H1 (cell line): ENCODE data around the gene TMEM220. TPM values are rescaled to one million over a fixed set of nuclear protein-coding genes. Genes with fewer than 3 reads are reported as not detected.

Experiments used
- CTCF ChIA-PET: fragments of 300-600 bp; sonication (Branson Sonifier 250); formaldehyde crosslinking; loops from one replicate; lab custom pipeline; 2021; ENCODE audit not compliant: partially characterized antibody; lab: Charles Lee
- POLR2A ChIA-PET: fragments of 300-600 bp; sonication (Branson Sonifier 250); formaldehyde crosslinking; loops from one replicate; lab custom pipeline; 2021; ENCODE audit warnings: inconsistent platforms; ENCODE audit not compliant: partially characterized antibody; lab: Charles Lee
- DNase-seq, 2 experiments: peaks; one replicate each; pipeline versions ENCODE4 v3.0.0 to v3.0.0-alpha.2; 2010 to 2022; ENCODE audit warnings: low spot score in 2 of 2, low read depth in 1 of 2, mixed read lengths in 1 of 2
- FAIRE-seq: peaks from 2 replicates; lab custom pipeline; 2011; peaks lifted over from hg19 to GRCh38; lab: Jason Lieb, UNC
- H2AFZ ChIP-seq: 2 replicates; pipeline ENCODE4 v1.8.1; 2012; ENCODE audit warnings: low read length, inconsistent platforms
- H2AK5ac ChIP-seq: 2 replicates; pipeline ENCODE4 v1.6.1; 2013; ENCODE audit warnings: low read depth, low read length
- H2BK120ac ChIP-seq: replicated peaks from 2 replicates; pipeline ENCODE3; 2013; ENCODE audit warnings: low read depth, low read length, inconsistent platforms
- H2BK12ac ChIP-seq: 2 replicates; pipeline ENCODE4 v1.6.1; 2013; ENCODE audit warnings: low read depth, low read length
- H2BK15ac ChIP-seq: 2 replicates; pipeline ENCODE4 v1.6.1; 2013; ENCODE audit warnings: low read length
- H2BK20ac ChIP-seq: 2 replicates; pipeline ENCODE4 v1.6.1; 2013; ENCODE audit warnings: low read length
- H2BK5ac ChIP-seq: 2 replicates; pipeline ENCODE4 v1.6.1; 2013; ENCODE audit warnings: low read depth, low read length
- H3K14ac ChIP-seq: 2 replicates; pipeline ENCODE4 v1.6.1; 2013; ENCODE audit warnings: inconsistent platforms; ENCODE audit not compliant: insufficient read length
- H3K18ac ChIP-seq: 2 replicates; pipeline ENCODE4 v1.6.1; 2013; ENCODE audit warnings: low read length; ENCODE audit errors: extremely low read depth
- H3K23ac ChIP-seq: 2 replicates; pipeline ENCODE4 v1.6.1; 2013; ENCODE audit warnings: inconsistent platforms; ENCODE audit not compliant: insufficient read length
- H3K23me2 ChIP-seq: 2 replicates; pipeline ENCODE4 v1.6.1; 2013; ENCODE audit warnings: low read depth, low read length
- H3K27ac ChIP-seq: 2 replicates; pipeline ENCODE4 v1.6.1; 2011; ENCODE audit warnings: low read depth, low read length, inconsistent platforms
- H3K27me3 ChIP-seq, 4 experiments: replicated peaks in 1 of 4; 1 replicate in 1 of 4; 2 replicates in 3 of 4; pipeline versions ENCODE4 v1.6.1 to v1.8.1; 2011 to 2013; ENCODE audit warnings: low read length in 3 of 4, mild to moderate bottlenecking in 3 of 4, inconsistent platforms in 2 of 4, mixed read lengths in 2 of 4, moderate library complexity in 1 of 4; ENCODE audit not compliant: control insufficient read depth in 3 of 4, insufficient read depth in 3 of 4; ENCODE audit errors: extremely low read depth in 1 of 4
- H3K36me3 ChIP-seq, 4 experiments: 2 replicates each; pipeline versions ENCODE4 v1.6.1 to v1.8.1; 2011 to 2013; ENCODE audit warnings: mild to moderate bottlenecking in 4 of 4, low read length in 3 of 4, moderate library complexity in 2 of 4, control low read depth in 1 of 4, inconsistent platforms in 1 of 4; ENCODE audit not compliant: insufficient read depth in 4 of 4, control insufficient read depth in 2 of 4
- H3K4ac ChIP-seq: replicated peaks from 2 replicates; pipeline ENCODE3; 2013; ENCODE audit warnings: low read length, low read depth, mixed read lengths, inconsistent platforms; ENCODE audit not compliant: insufficient read length
- H3K4me1 ChIP-seq, 4 experiments: replicated peaks in 1 of 4; 1 replicate in 1 of 4; 2 replicates in 3 of 4; pipeline versions ENCODE4 v1.6.1 to v1.8.1; 2011 to 2013; ENCODE audit warnings: low read length in 3 of 4, inconsistent platforms in 2 of 4, mixed read lengths in 1 of 4; ENCODE audit not compliant: insufficient read depth in 4 of 4, control insufficient read depth in 3 of 4
- H3K4me2 ChIP-seq, 2 experiments: 2 replicates each; pipeline versions ENCODE4 v1.6.1 to v1.8.1; 2011 to 2013; ENCODE audit warnings: low read depth in 2 of 2, low read length in 2 of 2, control low read depth in 1 of 2, inconsistent platforms in 1 of 2, mild to moderate bottlenecking in 1 of 2; ENCODE audit not compliant: insufficient read depth in 1 of 2
- H3K4me3 ChIP-seq, 4 experiments: fragments of 200-600, 300-600 bp in 1 of 4; sonication (generic), shearing (Covaris generic), sonication (Bioruptor Twin) in 1 of 4; 2 replicates each; pipeline versions ENCODE4 v1.5.1 to v1.8.1; 2011 to 2016; ENCODE audit warnings: low read length in 4 of 4, low read depth in 3 of 4, control low read depth in 2 of 4, inconsistent platforms in 2 of 4, mild to moderate bottlenecking in 2 of 4, mixed read lengths in 1 of 4, moderate library complexity in 1 of 4; ENCODE audit not compliant: insufficient read depth in 2 of 4; ENCODE audit errors: extremely low read depth in 1 of 4
- H3K56ac ChIP-seq: replicated peaks from 2 replicates; pipeline ENCODE3; 2013; ENCODE audit warnings: low read depth, mild to moderate bottlenecking, mixed read lengths, low read length, inconsistent platforms; ENCODE audit not compliant: insufficient read length
- H3K79me1 ChIP-seq: 2 replicates; pipeline ENCODE4 v1.6.1; 2013; ENCODE audit warnings: low read depth, low read length, control low read depth
- H3K79me2 ChIP-seq, 2 experiments: 2 replicates each; pipeline versions ENCODE4 v1.6.1 to v1.8.1; 2012 to 2013; ENCODE audit warnings: low read length in 2 of 2, mild to moderate bottlenecking in 2 of 2, inconsistent platforms in 1 of 2; ENCODE audit not compliant: insufficient read depth in 2 of 2, control insufficient read depth in 1 of 2
- H3K9ac ChIP-seq, 4 experiments: replicated peaks in 1 of 4; 1 replicate in 1 of 4; 2 replicates in 3 of 4; pipeline versions ENCODE4 v1.6.1 to v1.8.1; 2011 to 2013; ENCODE audit warnings: low read depth in 3 of 4, low read length in 3 of 4, control low read depth in 2 of 4, mild to moderate bottlenecking in 2 of 4, moderate library complexity in 2 of 4, inconsistent platforms in 1 of 4; ENCODE audit errors: extremely low read depth in 1 of 4
- H3K9me3 ChIP-seq, 2 experiments: 2 replicates each; pipeline versions ENCODE4 v1.6.1 to v1.8.1; 2012 to 2013; ENCODE audit warnings: mild to moderate bottlenecking in 2 of 2, moderate library complexity in 2 of 2, control low read depth in 1 of 2, inconsistent platforms in 1 of 2, low read depth in 1 of 2, low read length in 1 of 2, mixed read lengths in 1 of 2; ENCODE audit not compliant: insufficient read depth in 2 of 2
- H4K20me1 ChIP-seq, 2 experiments: replicated peaks in 1 of 2; 2 replicates each; pipeline versions ENCODE3 to v1.8.1; 2011 to 2013; ENCODE audit warnings: inconsistent platforms in 2 of 2, low read length in 2 of 2, mild to moderate bottlenecking in 1 of 2; ENCODE audit not compliant: insufficient read depth in 2 of 2, control insufficient read depth in 1 of 2
- H4K5ac ChIP-seq: 2 replicates; pipeline ENCODE4 v1.6.1; 2013; ENCODE audit warnings: low read length, low read depth, mixed read lengths, inconsistent platforms; ENCODE audit not compliant: insufficient read length
- H4K8ac ChIP-seq: 2 replicates; pipeline ENCODE4 v1.8.0; 2013; ENCODE audit warnings: mild to moderate bottlenecking, moderate library complexity, low read length, inconsistent platforms; ENCODE audit not compliant: insufficient read depth; ENCODE audit errors: extremely low read depth
- H4K91ac ChIP-seq: replicated peaks from 2 replicates; pipeline ENCODE3; 2013; ENCODE audit warnings: low read length, mixed read lengths, inconsistent platforms; ENCODE audit not compliant: insufficient read length
- CBX8 ChIP-seq: fragments of 300-800, 300-1000 bp; sonication (generic); IDR thresholded peaks from 2 replicates; pipeline ENCODE4 v1.7.1; 2016; ENCODE audit warnings: low read depth, low read length, borderline replicate concordance
- CHD2 ChIP-seq: IDR thresholded peaks from 2 replicates; pipeline ENCODE4 v1.6.1; 2012; ENCODE audit warnings: low read length, improper control_type of control experiment
- FOSL1 ChIP-seq: IDR thresholded peaks from 2 replicates; pipeline ENCODE4 v1.6.1; 2011; ENCODE audit warnings: mild to moderate bottlenecking, low read depth, low read length, moderate library complexity; ENCODE audit not compliant: insufficient read depth
- HDAC2 ChIP-seq, 2 experiments: fragments of 300-600 bp in 1 of 2; sonication (generic) in 1 of 2; IDR thresholded peaks; 2 replicates each; pipeline ENCODE4 v1.6.1; 2011 to 2012; ENCODE audit warnings: low read depth in 2 of 2, low read length in 2 of 2, mild to moderate bottlenecking in 2 of 2, moderate library complexity in 2 of 2, borderline replicate concordance in 1 of 2, inconsistent platforms in 1 of 2
- JUN ChIP-seq: IDR thresholded peaks from 2 replicates; pipeline ENCODE4 v1.6.1; 2011; ENCODE audit warnings: low read depth, mild to moderate bottlenecking, improper control_type of control experiment, low read length
- KDM5A ChIP-seq: fragments of 200-600 bp; IDR thresholded peaks from 2 replicates; pipeline ENCODE4 v1.7.1; 2012; ENCODE audit warnings: mild to moderate bottlenecking, low read length, inconsistent platforms, mixed read lengths
- MAFK ChIP-seq: IDR thresholded peaks from 2 replicates; pipeline ENCODE4 v1.6.1; 2012; ENCODE audit warnings: low read depth, mild to moderate bottlenecking, improper control_type of control experiment, low read length
- PHF8 ChIP-seq: fragments of 200-600 bp; sonication (generic); conservative IDR thresholded peaks from 2 replicates; pipeline ENCODE4 v1.7.1; 2012; ENCODE audit warnings: low read depth, mild to moderate bottlenecking, inconsistent platforms, low read length, moderate library complexity
- RFX5 ChIP-seq: IDR thresholded peaks from 2 replicates; pipeline ENCODE4 v1.6.1; 2011; ENCODE audit warnings: low read depth, low read length, improper control_type of control experiment, borderline replicate concordance
- SIX5 ChIP-seq: IDR thresholded peaks from 2 replicates; pipeline ENCODE4 v1.6.1; 2011; ENCODE audit warnings: mild to moderate bottlenecking, low read depth, low read length
- TAF7 ChIP-seq: optimal IDR thresholded peaks from 2 replicates; pipeline ENCODE3; 2011; ENCODE audit warnings: low read depth, mild to moderate bottlenecking, inconsistent platforms, low read length, moderate library complexity, borderline replicate concordance
- TBP ChIP-seq: IDR thresholded peaks from 2 replicates; pipeline ENCODE4 v1.6.1; 2011; ENCODE audit warnings: low read depth, low read length, improper control_type of control experiment
- ZNF274 ChIP-seq: IDR thresholded peaks from 2 replicates; pipeline ENCODE4 v1.7.0; 2012; ENCODE audit warnings: low read length, borderline replicate concordance; ENCODE audit errors: extremely low read depth
- WGBS, 2 experiments: shearing (Covaris generic) in 1 of 2; methylation state at CpG; one replicate each; pipeline versions ENCODE4 v1.1.6 to v1.1.7; 2013 to 2015; ENCODE audit warnings: low lambda C conversion rate in 2 of 2, mixed read lengths in 2 of 2, inconsistent platforms in 1 of 2, low coverage in 1 of 2, missing lambda C conversion rate in 1 of 2; ENCODE audit not compliant: insufficient replicate concordance in 2 of 2, insufficient coverage in 1 of 2, insufficient read length in 1 of 2; ENCODE audit errors: extremely low coverage in 1 of 2, missing lambda C conversion rate in 1 of 2; 5-methylcytosine and 5-hydroxymethylcytosine counted together
- polyA plus RNA-seq, 7 experiments: library from polyadenylated mRNA; depleted of rRNA in 3 of 7; stranded (reverse) in 5 of 7; unstranded in 2 of 7; fragments of >200 nt in 5 of 7; fragments of 200-250 nt in 2 of 7; gene quantifications; 1 replicate in 5 of 7; 2 replicates in 1 of 7; 4 replicates in 1 of 7; pipeline versions ENCODE4 v1.2.1 to v1.2.3, GENCODE V29; 2011 to 2013; ENCODE audit warnings: missing spikeins in 2 of 7, mixed read lengths in 2 of 7
- total RNA-seq: library from RNA; stranded (reverse); fragmentation: NEBNext Ultra II Directional; extraction: Animal tissue kit (Norgen Biotek cat#: 25700); gene quantifications from 2 replicates; pipeline ENCODE4 v1.2.1, GENCODE V29; 2021
- TF ChIP-seq, protein P1 (sequence below): IDR thresholded peaks from 2 replicates; pipeline ENCODE4 v1.6.1; 2012; ENCODE audit warnings: inconsistent platforms

TMEM220 gene
- total and polyA plus RNA-seq, 2 of the 8 experiments (the other 6 are each of a cell fraction or from before 2014, with no cell fraction given), result 3.8 to 4.1 TPM

DNA sequence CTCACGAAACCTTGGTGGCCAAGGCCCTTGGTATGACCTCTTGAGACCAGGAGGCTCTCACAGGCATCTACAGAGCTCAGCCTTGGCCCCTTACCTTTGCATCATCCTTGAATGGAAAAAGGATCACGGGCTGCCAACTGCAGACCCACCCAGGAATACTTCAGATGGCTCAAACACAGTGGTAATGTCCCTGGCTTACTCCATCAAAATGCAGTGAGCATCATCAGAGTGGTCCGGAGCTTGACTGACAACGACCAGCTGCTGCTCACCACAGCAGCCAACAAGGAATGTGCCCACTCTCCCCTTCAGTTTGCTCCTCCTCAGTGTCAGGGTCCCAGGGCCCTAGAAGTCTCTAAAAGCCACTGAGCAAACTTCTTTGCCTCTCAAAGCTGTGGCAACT is 55.1 kb downstream of the TMEM220 start:
- H4K20me1 ChIP-seq, result peaks cover 0 to 4% of the 10 kb centered on the region in 2 experiments
- CTCF ChIA-PET, result interaction anchor here (0.6 to 3.9 kb wide), 8 partner anchors 10 to 1994 kb away, joined by 3 to 26 read pairs (median 3); no protein-coding TSS in a partner anchor
- H3K27me3 ChIP-seq, result no peaks in the 10 kb centered on the region
- no peak overlapping the region for H4K8ac ChIP-seq
- no peak overlapping the region for H2BK120ac ChIP-seq
- no peak overlapping the region for H3K27ac ChIP-seq
- H3K23ac ChIP-seq, result no peak overlapping the region
- no peaks in the 10 kb centered on the region for H3K4me1 ChIP-seq
- H2AK5ac ChIP-seq, result no peak overlapping the region
- no peak overlapping the region for H3K14ac ChIP-seq
- H2AFZ ChIP-seq, result no peak overlapping the region
- H3K4me3 ChIP-seq, result no peak overlapping the region
- no peak for DNase-seq
- POLR2A ChIA-PET, result interaction anchor here (0.6 to 1.2 kb wide), 3 partner anchors 9 to 521 kb away, joined by 3 to 9 read pairs (median 3); no protein-coding TSS in a partner anchor
- H3K56ac ChIP-seq, result no peak overlapping the region
- H3K79me2 ChIP-seq, result no peaks in the 10 kb centered on the region
- H2BK20ac ChIP-seq, result no peak overlapping the region
- H3K18ac ChIP-seq, result no peak overlapping the region
- H2BK15ac ChIP-seq, result no peak overlapping the region
- no peak overlapping the region for H3K4me2 ChIP-seq
- H3K36me3 ChIP-seq, result peaks cover 4 to 40% (median 10%) of the 10 kb centered on the region in 4 experiments; a peak in 5 of 8 replicates
- no peak overlapping the region for H3K4ac ChIP-seq
- FAIRE-seq, result no peak
- no peaks in the 10 kb centered on the region for H3K79me1 ChIP-seq
- H2BK12ac ChIP-seq, result no peak overlapping the region
- H3K23me2 ChIP-seq, result no peaks in the 10 kb centered on the region
- 94% methylated on average over 4 of the region's 4 CpGs; no CpG with 5 or more reads in 1 of the 2 experiments for WGBS, 2 experiments
- H4K91ac ChIP-seq, result no peak overlapping the region
- no peak overlapping the region for H3K9ac ChIP-seq
- H4K5ac ChIP-seq, result no peak overlapping the region
- H3K9me3 ChIP-seq, result no peaks in the 10 kb centered on the region
- H2BK5ac ChIP-seq, result no peak overlapping the region
- TF ChIP-seq ZNF274 (no peak), HDAC2 (IDR thresholded peaks at IDR 0.05; ENCODE audit: borderline replicate concordance in 1 of 2, low read depth in 2 of 2, low read length in 2 of 2) (no peak), KDM5A (no peak), SIX5 (no peak), TBP (no peak), MAFK (no peak), TAF7 (no peak), FOSL1 (no peak), PHF8 (no peak), RFX5 (no peak), CHD2 (no peak), CBX8 (no peak), JUN (no peak)
- TF ChIP-seq, protein P1, sequence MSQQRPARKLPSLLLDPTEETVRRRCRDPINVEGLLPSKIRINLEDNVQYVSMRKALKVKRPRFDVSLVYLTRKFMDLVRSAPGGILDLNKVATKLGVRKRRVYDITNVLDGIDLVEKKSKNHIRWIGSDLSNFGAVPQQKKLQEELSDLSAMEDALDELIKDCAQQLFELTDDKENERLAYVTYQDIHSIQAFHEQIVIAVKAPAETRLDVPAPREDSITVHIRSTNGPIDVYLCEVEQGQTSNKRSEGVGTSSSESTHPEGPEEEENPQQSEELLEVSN, result no peak
